ENCODE measurements around the gene PTEN. TPM values are rescaled to one million over a fixed set of nuclear protein-coding genes. Genes with fewer than 3 reads are reported as not detected.

The PTEN gene
- total and polyA plus RNA-seq, 11 donors: 20.1 to 77.7 (median 60.0) TPM

DNA sequence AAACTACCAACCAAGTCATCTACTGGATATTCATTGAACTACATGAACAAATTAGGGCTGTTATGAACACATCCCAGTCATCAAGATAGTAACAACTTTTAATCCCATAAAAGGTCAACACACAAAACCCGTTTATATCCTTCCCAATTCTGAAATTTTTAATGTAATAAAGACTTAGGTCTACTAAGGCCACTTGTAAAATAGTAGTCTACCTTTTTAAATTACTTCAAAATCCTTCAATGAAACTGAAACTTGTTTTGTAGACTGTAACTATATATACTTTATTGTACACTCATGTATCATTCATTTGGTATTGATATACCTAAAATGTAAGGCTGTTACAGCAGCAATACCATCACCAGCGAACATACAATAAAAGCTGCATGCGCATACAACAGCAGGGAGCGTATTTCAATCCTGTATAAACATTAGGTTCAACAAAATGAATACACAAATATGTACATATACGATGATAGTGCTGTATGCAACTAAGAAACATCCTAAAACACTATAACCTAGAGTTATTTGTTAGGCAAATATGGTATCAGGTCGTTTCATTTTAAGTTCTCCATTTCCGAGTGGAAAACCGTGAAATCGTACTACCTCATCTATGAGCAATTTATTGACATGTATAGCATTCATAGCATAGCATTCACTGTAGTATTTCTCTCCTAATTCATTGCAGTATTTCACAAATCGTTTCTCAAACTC, 46.4 kb upstream of the PTEN start:
- DNase-seq (no peak), ATAC-seq (no peak)
- Histone ChIP-seq H3K36me3 (peaks cover 0 to 25% (median 13%) of the 10 kb centered on the region in 9 donors), H3K4me1 (peaks cover 0 to 42% (median 26%) of the 10 kb centered on the region in 12 donors), H3K27me3 (no peaks in the 10 kb centered on the region), H3K27ac (peak overlapping the region; percentile 81 to 97 (median 90)), H3K9me3 (no peaks in the 10 kb centered on the region), H3K4me3 (peak overlapping the region; percentile 58 to 89 (median 79))
- TF ChIP-seq POLR2A (IDR thresholded peaks at IDR 0.05): no peak
- TF ChIP-seq, protein P1, sequence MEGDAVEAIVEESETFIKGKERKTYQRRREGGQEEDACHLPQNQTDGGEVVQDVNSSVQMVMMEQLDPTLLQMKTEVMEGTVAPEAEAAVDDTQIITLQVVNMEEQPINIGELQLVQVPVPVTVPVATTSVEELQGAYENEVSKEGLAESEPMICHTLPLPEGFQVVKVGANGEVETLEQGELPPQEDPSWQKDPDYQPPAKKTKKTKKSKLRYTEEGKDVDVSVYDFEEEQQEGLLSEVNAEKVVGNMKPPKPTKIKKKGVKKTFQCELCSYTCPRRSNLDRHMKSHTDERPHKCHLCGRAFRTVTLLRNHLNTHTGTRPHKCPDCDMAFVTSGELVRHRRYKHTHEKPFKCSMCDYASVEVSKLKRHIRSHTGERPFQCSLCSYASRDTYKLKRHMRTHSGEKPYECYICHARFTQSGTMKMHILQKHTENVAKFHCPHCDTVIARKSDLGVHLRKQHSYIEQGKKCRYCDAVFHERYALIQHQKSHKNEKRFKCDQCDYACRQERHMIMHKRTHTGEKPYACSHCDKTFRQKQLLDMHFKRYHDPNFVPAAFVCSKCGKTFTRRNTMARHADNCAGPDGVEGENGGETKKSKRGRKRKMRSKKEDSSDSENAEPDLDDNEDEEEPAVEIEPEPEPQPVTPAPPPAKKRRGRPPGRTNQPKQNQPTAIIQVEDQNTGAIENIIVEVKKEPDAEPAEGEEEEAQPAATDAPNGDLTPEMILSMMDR (IDR thresholded peaks at IDR 0.05): no peak
- WGBS, 4 donors: 18 to 29% (median 25%) methylated on average over 10 of the region's 10 CpGs
- intact Hi-C loops (cut with DNase I): no loop called here

DNA sequence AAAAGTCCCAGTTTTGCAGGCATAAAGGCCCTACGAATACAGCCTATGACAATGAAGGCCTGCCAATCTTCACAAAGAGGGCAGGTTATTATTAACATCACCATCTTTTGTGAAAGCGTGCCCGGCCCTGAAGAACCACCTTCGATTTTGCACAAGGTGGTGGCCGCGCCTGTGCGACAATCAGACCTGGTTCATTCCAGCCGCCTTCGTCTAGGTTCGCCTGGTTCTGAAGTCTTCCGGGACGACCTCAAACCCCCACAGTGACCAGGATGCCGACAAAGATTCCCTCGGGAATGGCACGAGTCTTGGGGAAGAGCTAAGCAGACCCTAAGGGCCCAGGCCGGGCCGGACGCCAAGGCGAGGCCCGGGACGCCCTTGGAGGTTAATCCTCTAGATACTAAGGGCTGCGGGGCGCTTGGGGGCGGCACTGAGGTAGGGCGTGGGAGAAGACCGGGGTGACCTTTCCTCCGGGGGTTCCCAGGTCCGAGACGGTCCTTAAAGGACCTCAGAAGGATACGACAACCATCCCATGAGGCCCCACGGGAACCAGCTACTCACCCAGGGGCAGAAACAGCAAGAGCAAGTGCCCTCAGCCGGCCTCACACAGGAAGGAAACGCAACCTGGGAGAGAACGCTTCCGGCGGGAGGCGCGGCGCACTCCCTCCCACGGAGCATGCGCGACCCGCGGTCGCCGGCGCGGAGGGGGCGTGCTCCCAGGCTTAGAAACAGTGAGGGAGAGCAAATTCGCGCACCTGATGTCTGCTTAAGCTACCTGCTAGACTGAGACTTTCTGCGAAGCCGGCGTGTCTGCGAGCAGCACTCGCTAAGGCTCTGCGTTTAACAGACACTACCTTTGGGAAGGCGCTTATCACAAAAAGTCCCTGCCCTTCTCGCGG, 45.6 kb upstream of the PTEN start, which contains the start of gene ATAD1:
ATAD1 (minus strand) TSS at position 618 of the 896 bp plus-strand sequence. CDS start 3,627 bp downstream, outside the sequence.
- DNase-seq: peak; percentile 85 to 91 (median 89)
- H3K4me3 ChIP-seq: peak within 1 kb of the TSS; percentile 58 to 89 (median 79)
- H3K27me3 ChIP-seq: no peaks in the 10 kb centered on the region
- H3K9me3 ChIP-seq: no peaks in the 10 kb centered on the region
- WGBS, 4 donors: 0% methylated on average over 44 to 60 of the region's 60 CpGs
- peak within 1 kb of the TSS; percentile 81 to 97 (median 90) for H3K27ac ChIP-seq
- peaks cover 0 to 17% (median 5%) of the 10 kb centered on the region in 9 donors for H3K36me3 ChIP-seq
- peak in 1 of 2 donors; percentile 54 for TF ChIP-seq POLR2A (IDR thresholded peaks at IDR 0.05)
- TF ChIP-seq, protein P1 (IDR thresholded peaks at IDR 0.05): peak in 9 of 12 donors; percentile 11 to 44 (median 32)
- H3K4me1 ChIP-seq: peaks cover 0 to 42% (median 26%) of the 10 kb centered on the region in 12 donors
- ATAC-seq: peak; percentile 95 to 98 (median 98)
- intact Hi-C loops (cut with DNase I): loop anchor here in 1 of 10 donors (2.0 kb wide), 1 partner anchor 43 kb away; no protein-coding TSS in a partner anchor

DNA sequence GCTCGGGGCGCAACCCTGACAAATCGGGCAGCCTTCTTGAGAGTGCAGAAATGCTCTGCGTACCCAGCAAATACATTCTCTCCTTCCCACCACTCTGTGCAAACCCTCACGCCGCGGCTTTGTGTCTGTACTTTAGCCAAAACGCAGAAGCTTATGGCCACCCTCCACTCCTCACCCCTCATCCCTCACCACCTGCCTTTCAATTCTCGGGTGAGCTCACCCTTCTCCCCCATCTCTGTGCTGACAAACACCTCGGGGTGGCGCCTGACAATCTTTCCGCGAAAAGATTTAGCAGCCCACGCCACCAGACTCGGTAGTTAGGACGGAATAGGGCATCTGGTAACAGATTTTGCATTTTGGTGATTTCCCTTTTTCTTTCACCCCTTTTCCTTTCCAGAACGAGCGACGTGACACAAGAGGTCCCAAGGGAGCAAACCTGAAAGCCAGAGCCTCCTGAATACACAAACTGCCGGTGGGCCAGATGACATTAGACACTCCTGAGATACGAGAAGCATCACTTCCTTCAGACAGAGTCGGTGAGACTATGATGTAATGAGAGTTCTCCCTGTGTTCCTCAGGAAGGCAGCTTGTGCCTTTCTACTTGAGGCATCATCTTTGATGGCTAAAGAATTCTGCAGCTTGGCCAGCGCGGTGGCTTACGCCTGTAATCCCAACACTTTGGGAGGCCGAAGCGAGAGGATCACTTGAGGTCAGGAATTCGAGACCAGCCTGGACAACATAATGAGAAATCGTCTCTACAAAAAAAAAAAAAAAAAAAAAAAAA, 44.7 kb upstream of the PTEN start:
- TF ChIP-seq, protein P1 (IDR thresholded peaks at IDR 0.05): no peak
- TF ChIP-seq POLR2A (IDR thresholded peaks at IDR 0.05): no peak

More for the DNA sequence above, 44.7 kb upstream of the PTEN start:
- Histone ChIP-seq H3K4me3 (peak overlapping the region; percentile 58 to 89 (median 79)), H3K36me3 (peaks cover 0 to 9% (median 0%) of the 10 kb centered on the region in 9 donors), H3K27me3 (no peaks in the 10 kb centered on the region), H3K27ac (peak overlapping the region; percentile 81 to 97 (median 90)), H3K4me1 (peaks cover 0 to 42% (median 26%) of the 10 kb centered on the region in 12 donors), H3K9me3 (no peaks in the 10 kb centered on the region)
- intact Hi-C loops (cut with DNase I): loop anchor here in 1 of 10 donors (2.0 kb wide), 1 partner anchor 42 kb away; no protein-coding TSS in a partner anchor
- ATAC-seq: peak; percentile 24 to 54 (median 36)
- peak in 2 of 5 donors; percentile 29 to 56 for DNase-seq
- WGBS, 4 donors: 14 to 19% (median 17%) methylated on average over 29 of the region's 29 CpGs

Data from heart left ventricle (tissue), 16 donors.